HepG2 (cell line): ENCODE measurements around the gene SPRED2. TPM values are rescaled to one million over a fixed set of nuclear protein-coding genes. Genes with fewer than 3 reads are reported as not detected.

ENCODE experiments used
- ATAC-seq: fragments of 200-7000 bp; cut with Tn5 transposase; 3 replicates; pipeline ENCODE4 v1.9.1; 2020; ENCODE audit warnings: mild to moderate bottlenecking, moderate library complexity
- BruUV-seq: library from RNA; stranded (reverse); fragments of 400-500 nt; replicated peaks from 2 replicates; lab custom pipeline; 2021; lab: Mats Ljungman, UMichigan
- CTCF ChIA-PET: fragments of 300-600 bp; formaldehyde crosslinking; extraction: SDS; loops from one replicate; lab custom pipeline; 2021; ENCODE audit warnings: low total read pairs, inconsistent platforms, low intra/inter-chr PET ratio; lab: Yijun Ruan, JAX
- POLR2A ChIA-PET: fragments of 350-600 bp; sonication (Branson Sonifier 250); formaldehyde crosslinking; loops from one replicate; lab custom pipeline; 2020; ENCODE audit warnings: antibody characterized with exemption, inconsistent platforms; lab: Yijun Ruan, JAX
- DNase-seq: peaks from one replicate; pipeline ENCODE4 v3.0.0-alpha.2; 2015; ENCODE audit warnings: low spot score
- FAIRE-seq: peaks from 3 replicates; lab custom pipeline; 2011; peaks lifted over from hg19 to GRCh38; lab: Jason Lieb, UNC
- H2AFZ ChIP-seq: one replicate; pipeline ENCODE4 v1.6.1; 2011; ENCODE audit warnings: low read length, inconsistent platforms
- H3K27ac ChIP-seq: fragments of 300-600 bp; 3 replicates; pipeline ENCODE4 v1.8.0; 2011; ENCODE audit warnings: mixed run types, mild to moderate bottlenecking, mixed read lengths, low read length, inconsistent platforms; ENCODE audit not compliant: insufficient read depth; ENCODE audit errors: extremely low read length
- H3K27me3 ChIP-seq, 2 experiments: fragments of 200-600 bp in 1 of 2; 2 replicates in 1 of 2; 3 replicates in 1 of 2; pipeline versions ENCODE4 v1.6.0 to v1.8.0; 2011; ENCODE audit warnings: low read length in 2 of 2, mild to moderate bottlenecking in 2 of 2, moderate library complexity in 2 of 2, inconsistent platforms in 1 of 2; ENCODE audit not compliant: insufficient read depth in 2 of 2, control insufficient read depth in 1 of 2
- H3K36me3 ChIP-seq, 2 experiments: fragments of 200-600 bp in 1 of 2; replicated peaks in 1 of 2; 2 replicates in 1 of 2; 3 replicates in 1 of 2; pipeline versions ENCODE4 v1.5.1 to v1.8.0; 2011; ENCODE audit warnings: low read length in 2 of 2, inconsistent platforms in 1 of 2; ENCODE audit not compliant: insufficient read depth in 2 of 2, control insufficient read depth in 1 of 2
- H3K4me1 ChIP-seq: 2 replicates; pipeline ENCODE4 v1.5.1; 2012; ENCODE audit warnings: low read length, inconsistent platforms; ENCODE audit not compliant: insufficient read depth
- H3K4me2 ChIP-seq: 2 replicates; pipeline ENCODE4 v1.6.0; 2011; ENCODE audit warnings: low read depth, low read length, inconsistent platforms
- H3K4me3 ChIP-seq, 3 experiments: fragments of 200-600 bp in 1 of 3; sonication (generic), shearing (Covaris generic) in 1 of 3; replicated peaks in 1 of 3; 2 replicates each; pipeline ENCODE4 v1.5.1; 2011 to 2016; ENCODE audit warnings: low read length in 3 of 3, inconsistent platforms in 2 of 3, low read depth in 2 of 3, mild to moderate bottlenecking in 2 of 3, control low read depth in 1 of 3, mixed read lengths in 1 of 3; ENCODE audit not compliant: insufficient read depth in 1 of 3
- H3K79me2 ChIP-seq: one replicate; pipeline ENCODE4 v1.6.1; 2011; ENCODE audit warnings: low read length, inconsistent platforms; ENCODE audit not compliant: insufficient read depth
- H3K9ac ChIP-seq: 2 replicates; pipeline ENCODE4 v1.6.0; 2011; ENCODE audit warnings: mild to moderate bottlenecking, low read depth, low read length, inconsistent platforms; ENCODE audit not compliant: insufficient read depth
- H3K9me3 ChIP-seq: 2 replicates; pipeline ENCODE4 v1.5.1; 2012; ENCODE audit warnings: mild to moderate bottlenecking, low read length
- H4K20me1 ChIP-seq: 2 replicates; pipeline ENCODE4 v1.6.0; 2011; ENCODE audit warnings: inconsistent platforms, mild to moderate bottlenecking, low read length, moderate library complexity; ENCODE audit not compliant: insufficient read depth
- NAIF1 ChIP-seq: sonication (generic); formaldehyde crosslinking; IDR thresholded peaks from 2 replicates; pipeline ENCODE4 v1.5.0; 2020; ENCODE audit warnings: mild to moderate bottlenecking, missing genetic modification reagents, borderline replicate concordance
- ZNF367 ChIP-seq: sonication (generic); formaldehyde crosslinking; IDR thresholded peaks from 2 replicates; pipeline ENCODE4 v1.4.0; 2020; ENCODE audit warnings: missing genetic modification reagents, borderline replicate concordance
- ZNF891 ChIP-seq: sonication (generic); formaldehyde crosslinking; IDR thresholded peaks from 2 replicates; pipeline ENCODE4 v1.5.0; 2020; ENCODE audit warnings: mild to moderate bottlenecking, missing genetic modification reagents
- WGBS: methylation state at CpG from one replicate; pipeline ENCODE4 v1.1.6; 2017; ENCODE audit warnings: low lambda C conversion rate; 5-methylcytosine and 5-hydroxymethylcytosine counted together
- in situ Hi-C: cut with HindIII; loops from 2 replicates; pipeline ENCODE4 v1.10.0; 2017; ENCODE audit warnings: low pct_unique_long_range_greater_than_20kb; ENCODE audit not compliant: extremely low pct_ligation_motif_present
- intact Hi-C: fragments of 100-400 bp; cut with micrococcal nuclease; formaldehyde crosslinking; loops from one replicate; pipeline ENCODE4 v1.10.0; 2022; ENCODE audit not compliant: unreplicated experiment
- polyA plus RNA-seq, 8 experiments: library from polyadenylated mRNA; depleted of rRNA in 3 of 8; stranded (reverse) in 7 of 8; unstranded in 1 of 8; fragments of >200 nt; fragmentation: Illumina TruSeq in 4 of 8; extraction: Trizol in 4 of 8; gene quantifications; 2 replicates each; pipeline versions ENCODE4 v1.2.1 to v1.2.3, GENCODE V29; 2011 to 2016; ENCODE audit warnings: low read depth in 4 of 8, missing spikeins in 1 of 8, mixed read lengths in 1 of 8; ENCODE audit not compliant: insufficient read depth in 1 of 8
- total RNA-seq, 5 experiments: library from RNA; depleted of rRNA; stranded (reverse); fragments of >200 nt; fragmentation: Illumina TruSeq; extraction: Trizol; gene quantifications; 2 replicates each; pipeline ENCODE4 v1.2.3, GENCODE V29; 2016; ENCODE audit warnings: low read depth in 1 of 5
- TF ChIP-seq, protein P1 (sequence below): sonication (generic); formaldehyde crosslinking; IDR thresholded peaks from 2 replicates; pipeline ENCODE4 v1.4.0; 2020; ENCODE audit warnings: missing genetic modification reagents, borderline replicate concordance

Gene SPRED2
- total and polyA plus RNA-seq, 2 of the 13 experiments (the other 11 are each of a cell fraction or from before 2014, with no cell fraction given), result 13.0 to 37.0 TPM

DNA sequence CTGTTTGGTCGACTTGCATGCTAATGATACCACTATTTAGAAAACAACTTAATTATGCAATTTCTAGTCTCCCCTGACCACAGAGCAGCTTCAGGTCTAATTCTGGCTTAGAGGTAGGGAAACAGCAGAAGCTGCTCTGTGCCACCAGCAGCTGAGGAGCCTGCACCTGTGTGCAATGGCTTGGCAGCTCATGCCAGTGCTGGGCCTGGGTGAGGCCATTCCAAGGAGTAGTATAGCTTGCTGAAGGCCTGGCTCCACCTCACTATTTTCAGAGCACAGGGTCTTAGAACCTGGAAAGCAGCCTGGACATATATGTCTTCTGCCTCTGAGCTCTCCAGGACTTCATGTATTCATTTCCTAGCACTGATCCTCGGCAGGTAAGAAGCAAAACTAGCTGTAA lies 62.8 kb downstream of the SPRED2 start:
- ChIA-PET POLR2A (interaction anchor here (1.6 kb wide), 2 partner anchors 10 to 13 kb away, joined by 5 to 11 read pairs; no protein-coding TSS in a partner anchor), CTCF (no interaction called here)
- DNase-seq (no peak), ATAC-seq (no peak), FAIRE-seq (no peak)
- Histone ChIP-seq H3K4me3 (no peak overlapping the region), H2AFZ (no peak overlapping the region), H3K4me1 (peaks cover 100% of the 10 kb centered on the region), H4K20me1 (peaks cover 12% of the 10 kb centered on the region), H3K9me3 (no peaks in the 10 kb centered on the region), H3K79me2 (peaks cover 95% of the 10 kb centered on the region), H3K9ac (no peak overlapping the region), H3K4me2 (no peak overlapping the region), H3K27ac (no peak overlapping the region), H3K36me3 (0 out of 5 replicates have a peak, but pooled peaks cover 0 to 2% of the 10 kb centered on the region in 2 experiments), H3K27me3 (no peaks in the 10 kb centered on the region)
- BruUV-seq, result no TSS peak
- in situ Hi-C loops (no loop called here), intact Hi-C loops (loop anchor here (5.0 kb wide), 1 partner anchor 67 kb away; no protein-coding TSS in a partner anchor)
- 83% methylated on average over 2 of the region's 2 CpGs for WGBS
- no peak for TF ChIP-seq NAIF1 (CRISPR knock-in tag)
- TF ChIP-seq, protein P1, sequence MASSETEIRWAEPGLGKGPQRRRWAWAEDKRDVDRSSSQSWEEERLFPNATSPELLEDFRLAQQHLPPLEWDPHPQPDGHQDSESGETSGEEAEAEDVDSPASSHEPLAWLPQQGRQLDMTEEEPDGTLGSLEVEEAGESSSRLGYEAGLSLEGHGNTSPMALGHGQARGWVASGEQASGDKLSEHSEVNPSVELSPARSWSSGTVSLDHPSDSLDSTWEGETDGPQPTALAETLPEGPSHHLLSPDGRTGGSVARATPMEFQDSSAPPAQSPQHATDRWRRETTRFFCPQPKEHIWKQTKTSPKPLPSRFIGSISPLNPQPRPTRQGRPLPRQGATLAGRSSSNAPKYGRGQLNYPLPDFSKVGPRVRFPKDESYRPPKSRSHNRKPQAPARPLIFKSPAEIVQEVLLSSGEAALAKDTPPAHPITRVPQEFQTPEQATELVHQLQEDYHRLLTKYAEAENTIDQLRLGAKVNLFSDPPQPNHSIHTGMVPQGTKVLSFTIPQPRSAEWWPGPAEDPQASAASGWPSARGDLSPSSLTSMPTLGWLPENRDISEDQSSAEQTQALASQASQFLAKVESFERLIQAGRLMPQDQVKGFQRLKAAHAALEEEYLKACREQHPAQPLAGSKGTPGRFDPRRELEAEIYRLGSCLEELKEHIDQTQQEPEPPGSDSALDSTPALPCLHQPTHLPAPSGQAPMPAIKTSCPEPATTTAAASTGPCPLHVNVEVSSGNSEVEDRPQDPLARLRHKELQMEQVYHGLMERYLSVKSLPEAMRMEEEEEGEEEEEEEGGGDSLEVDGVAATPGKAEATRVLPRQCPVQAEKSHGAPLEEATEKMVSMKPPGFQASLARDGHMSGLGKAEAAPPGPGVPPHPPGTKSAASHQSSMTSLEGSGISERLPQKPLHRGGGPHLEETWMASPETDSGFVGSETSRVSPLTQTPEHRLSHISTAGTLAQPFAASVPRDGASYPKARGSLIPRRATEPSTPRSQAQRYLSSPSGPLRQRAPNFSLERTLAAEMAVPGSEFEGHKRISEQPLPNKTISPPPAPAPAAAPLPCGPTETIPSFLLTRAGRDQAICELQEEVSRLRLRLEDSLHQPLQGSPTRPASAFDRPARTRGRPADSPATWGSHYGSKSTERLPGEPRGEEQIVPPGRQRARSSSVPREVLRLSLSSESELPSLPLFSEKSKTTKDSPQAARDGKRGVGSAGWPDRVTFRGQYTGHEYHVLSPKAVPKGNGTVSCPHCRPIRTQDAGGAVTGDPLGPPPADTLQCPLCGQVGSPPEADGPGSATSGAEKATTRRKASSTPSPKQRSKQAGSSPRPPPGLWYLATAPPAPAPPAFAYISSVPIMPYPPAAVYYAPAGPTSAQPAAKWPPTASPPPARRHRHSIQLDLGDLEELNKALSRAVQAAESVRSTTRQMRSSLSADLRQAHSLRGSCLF (CRISPR knock-in tag), result no peak
- TF ChIP-seq ZNF367 (CRISPR knock-in tag), result no peak
- no peak for TF ChIP-seq ZNF891 (CRISPR knock-in tag)
